Parathyroid adenoma (tissue), 2 donors: ENCODE measurements around the gene IL6.
"Not testable (repeated sequence)": the region's sequence is repeated elsewhere in the genome, so short reads cannot be mapped to it uniquely, and the experiment has no call there.

Experiments
- H2AFZ ChIP-seq: fragments of 300-600 bp; sonication (generic); one replicate; pipeline ENCODE4 v1.7.0; 2017; ENCODE audit warnings: antibody characterized with exemption, mild to moderate bottlenecking
- H3K27ac ChIP-seq: fragments of 300-600 bp; sonication (generic); one replicate; pipeline ENCODE4 v1.7.0; 2017
- H3K27me3 ChIP-seq: fragments of 300-600 bp; sonication (generic); one replicate; pipeline ENCODE4 v1.7.0; 2017; ENCODE audit warnings: low read length; ENCODE audit not compliant: control insufficient read depth, insufficient read depth
- H3K36me3 ChIP-seq: fragments of 300-600 bp; sonication (generic); one replicate; pipeline ENCODE4 v1.7.0; 2017; ENCODE audit warnings: low read length; ENCODE audit not compliant: control insufficient read depth, insufficient read depth
- H3K4me1 ChIP-seq: fragments of 300-600 bp; sonication (generic); one replicate; pipeline ENCODE4 v1.7.0; 2017; ENCODE audit warnings: control low read depth
- H3K4me2 ChIP-seq: fragments of 300-600 bp; sonication (generic); one replicate; pipeline ENCODE4 v1.7.0; 2017; ENCODE audit warnings: low read length
- H3K4me3 ChIP-seq: fragments of 300-600 bp; sonication (generic); one replicate; pipeline ENCODE4 v1.7.0; 2017; ENCODE audit warnings: low read depth, low read length
- H3K79me2 ChIP-seq: fragments of 300-600 bp; sonication (generic); one replicate; pipeline ENCODE4 v1.7.0; 2017; ENCODE audit warnings: control low read depth
- H3K9ac ChIP-seq: fragments of 300-600 bp; sonication (generic); one replicate; pipeline ENCODE4 v1.7.0; 2017; ENCODE audit warnings: mild to moderate bottlenecking
- H3K9me3 ChIP-seq: fragments of 300-600 bp; sonication (generic); one replicate; pipeline ENCODE4 v1.7.0; 2017; ENCODE audit warnings: low read length; ENCODE audit not compliant: control insufficient read depth
- TF ChIP-seq, protein P1 (sequence below): fragments of 300-600 bp; sonication (generic); IDR thresholded peaks from one replicate; pipeline ENCODE4 v1.7.0; 2017; ENCODE audit warnings: antibody characterized with exemption, mild to moderate bottlenecking
- donor health status: primary hyperparathyroidism.

IL6 gene

DNA sequence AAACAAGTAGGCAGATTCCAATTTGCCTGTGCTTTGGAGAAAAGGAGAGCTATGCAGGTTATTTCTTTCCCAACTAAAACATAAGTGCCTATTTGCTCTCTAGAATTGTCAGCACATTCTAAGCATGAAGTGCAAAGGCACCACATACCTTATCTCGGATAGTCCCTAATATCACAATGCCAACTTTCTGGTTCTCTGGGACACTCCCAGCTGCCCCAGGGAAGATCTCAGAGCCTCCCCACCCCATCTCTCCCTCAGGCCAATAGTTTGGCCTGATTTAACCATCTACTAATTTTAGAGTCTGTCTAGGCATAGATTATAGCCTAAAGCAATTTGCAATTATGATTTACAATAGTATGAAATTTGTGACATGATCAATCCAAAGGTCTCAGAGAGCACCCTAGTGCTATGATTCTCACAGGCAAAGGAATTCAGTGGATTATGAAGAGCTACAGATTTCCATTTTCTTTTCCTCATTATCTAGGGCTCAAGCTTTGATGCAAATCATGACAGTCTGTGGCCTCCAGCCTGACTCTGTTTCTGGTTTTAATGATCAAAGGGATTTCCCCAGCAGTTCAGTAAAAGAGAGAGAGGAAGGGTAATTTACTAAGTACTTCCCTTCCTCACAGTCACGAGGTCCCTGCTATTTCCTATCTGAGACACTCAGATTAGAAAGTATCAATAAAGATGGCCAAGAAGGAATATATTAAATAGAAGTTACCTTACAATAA is 29.0 kb upstream of the IL6 start:
- Histone ChIP-seq H3K27me3 (no peaks in the 10 kb centered on the region), H3K79me2 (no peaks in the 10 kb centered on the region), H3K36me3 (no peaks in the 10 kb centered on the region), H3K9ac (no peak overlapping the region), H3K27ac (no peak overlapping the region), H3K4me3 (no peak overlapping the region), H3K4me1 (no peaks in the 10 kb centered on the region), H3K9me3 (no peaks in the 10 kb centered on the region), H2AFZ (no peak overlapping the region), H3K4me2 (no peak overlapping the region)
- TF ChIP-seq, protein P1, sequence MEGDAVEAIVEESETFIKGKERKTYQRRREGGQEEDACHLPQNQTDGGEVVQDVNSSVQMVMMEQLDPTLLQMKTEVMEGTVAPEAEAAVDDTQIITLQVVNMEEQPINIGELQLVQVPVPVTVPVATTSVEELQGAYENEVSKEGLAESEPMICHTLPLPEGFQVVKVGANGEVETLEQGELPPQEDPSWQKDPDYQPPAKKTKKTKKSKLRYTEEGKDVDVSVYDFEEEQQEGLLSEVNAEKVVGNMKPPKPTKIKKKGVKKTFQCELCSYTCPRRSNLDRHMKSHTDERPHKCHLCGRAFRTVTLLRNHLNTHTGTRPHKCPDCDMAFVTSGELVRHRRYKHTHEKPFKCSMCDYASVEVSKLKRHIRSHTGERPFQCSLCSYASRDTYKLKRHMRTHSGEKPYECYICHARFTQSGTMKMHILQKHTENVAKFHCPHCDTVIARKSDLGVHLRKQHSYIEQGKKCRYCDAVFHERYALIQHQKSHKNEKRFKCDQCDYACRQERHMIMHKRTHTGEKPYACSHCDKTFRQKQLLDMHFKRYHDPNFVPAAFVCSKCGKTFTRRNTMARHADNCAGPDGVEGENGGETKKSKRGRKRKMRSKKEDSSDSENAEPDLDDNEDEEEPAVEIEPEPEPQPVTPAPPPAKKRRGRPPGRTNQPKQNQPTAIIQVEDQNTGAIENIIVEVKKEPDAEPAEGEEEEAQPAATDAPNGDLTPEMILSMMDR: no peak

DNA sequence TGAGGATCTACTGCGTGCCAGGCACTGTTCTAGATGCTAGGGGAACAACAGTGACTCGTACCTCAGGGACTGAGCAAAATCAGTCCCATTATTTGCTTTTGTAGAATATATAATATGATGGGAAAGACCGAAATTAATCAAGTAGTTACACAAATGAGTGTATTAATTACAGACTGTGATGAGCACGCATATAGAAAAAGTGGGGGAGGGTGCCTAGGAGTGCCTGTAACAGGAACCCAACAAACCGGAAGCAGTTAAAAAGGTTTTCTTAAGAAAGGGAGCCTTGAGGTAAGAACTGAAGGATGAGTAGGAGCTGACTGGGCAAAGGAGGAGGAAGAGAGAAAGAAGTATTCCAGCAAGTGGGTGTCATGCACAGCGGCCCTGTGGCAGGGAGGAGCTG is 28.2 kb upstream of the IL6 start:
- H3K9me3 ChIP-seq: no peaks in the 10 kb centered on the region
- H3K4me1 ChIP-seq: no peaks in the 10 kb centered on the region
- H3K9ac ChIP-seq: no peak overlapping the region
- TF ChIP-seq, protein P1: no peak
- no peaks in the 10 kb centered on the region for H3K36me3 ChIP-seq
- H3K27me3 ChIP-seq: no peaks in the 10 kb centered on the region
- no peak overlapping the region for H3K4me3 ChIP-seq
- H2AFZ ChIP-seq: no peak overlapping the region
- no peak overlapping the region for H3K4me2 ChIP-seq
- no peak overlapping the region for H3K27ac ChIP-seq
- H3K79me2 ChIP-seq: no peaks in the 10 kb centered on the region

DNA sequence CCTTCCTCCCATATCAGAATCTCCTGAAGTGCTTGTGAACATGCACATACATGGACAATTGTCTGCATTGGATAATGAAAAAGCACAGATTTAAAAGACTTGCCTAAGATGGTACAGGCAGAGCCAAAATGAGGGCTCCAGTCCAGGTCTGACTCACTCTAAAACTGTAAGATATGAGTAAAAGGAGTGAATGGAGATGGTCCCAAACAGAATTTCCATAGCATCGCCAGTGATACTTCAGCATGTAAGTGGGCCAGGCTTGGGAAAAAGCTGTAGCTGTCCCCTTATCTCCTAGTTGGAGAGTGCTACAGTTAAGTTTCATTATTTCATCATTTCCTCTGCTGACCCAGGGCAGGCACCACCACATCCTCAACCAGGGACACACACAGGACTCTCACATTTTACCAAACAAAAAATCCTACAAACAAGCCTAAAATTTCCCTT is 26.4 kb upstream of the IL6 start:
- Histone ChIP-seq H3K36me3 (no peaks in the 10 kb centered on the region), H3K27me3 (no peaks in the 10 kb centered on the region)
- TF ChIP-seq, protein P1: no peak

DNA sequence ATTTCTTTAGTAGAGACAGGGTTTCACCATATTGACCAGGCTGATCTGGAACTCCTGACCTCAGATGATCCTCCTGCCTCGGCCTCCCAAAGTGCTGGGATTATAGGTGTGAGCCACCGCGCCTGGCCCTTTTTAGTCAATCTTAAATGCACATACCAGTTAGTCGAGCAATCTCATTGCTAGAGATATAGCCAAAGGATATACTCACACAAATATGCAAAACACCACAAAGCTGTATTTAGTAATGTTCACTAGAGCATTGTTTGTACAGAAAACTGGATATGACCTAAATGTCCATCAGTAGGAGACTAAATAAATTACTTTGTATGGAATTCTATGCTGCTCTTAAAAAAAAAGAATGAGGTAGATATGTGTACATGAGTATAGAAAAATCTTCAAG is 24.5 kb upstream of the IL6 start:
- no peak overlapping the region for H2AFZ ChIP-seq
- H3K27ac ChIP-seq: no peak overlapping the region
- no peaks in the 10 kb centered on the region for H3K79me2 ChIP-seq
- no peaks in the 10 kb centered on the region for H3K9me3 ChIP-seq
- H3K4me3 ChIP-seq: no peak overlapping the region
- H3K4me1 ChIP-seq: no peaks in the 10 kb centered on the region
- TF ChIP-seq, protein P1: no peak
- H3K4me2 ChIP-seq: no peak overlapping the region
- no peaks in the 10 kb centered on the region for H3K27me3 ChIP-seq
- no peak overlapping the region for H3K9ac ChIP-seq
- H3K36me3 ChIP-seq: no peaks in the 10 kb centered on the region

More for the DNA sequence above, 26.4 kb upstream of the IL6 start:
- H3K9me3 ChIP-seq: no peaks in the 10 kb centered on the region
- no peak overlapping the region for H3K9ac ChIP-seq
- no peak overlapping the region for H3K4me2 ChIP-seq
- H2AFZ ChIP-seq: no peak overlapping the region
- no peaks in the 10 kb centered on the region for H3K4me1 ChIP-seq
- no peaks in the 10 kb centered on the region for H3K79me2 ChIP-seq
- no peak overlapping the region for H3K27ac ChIP-seq
- no peak overlapping the region for H3K4me3 ChIP-seq

DNA sequence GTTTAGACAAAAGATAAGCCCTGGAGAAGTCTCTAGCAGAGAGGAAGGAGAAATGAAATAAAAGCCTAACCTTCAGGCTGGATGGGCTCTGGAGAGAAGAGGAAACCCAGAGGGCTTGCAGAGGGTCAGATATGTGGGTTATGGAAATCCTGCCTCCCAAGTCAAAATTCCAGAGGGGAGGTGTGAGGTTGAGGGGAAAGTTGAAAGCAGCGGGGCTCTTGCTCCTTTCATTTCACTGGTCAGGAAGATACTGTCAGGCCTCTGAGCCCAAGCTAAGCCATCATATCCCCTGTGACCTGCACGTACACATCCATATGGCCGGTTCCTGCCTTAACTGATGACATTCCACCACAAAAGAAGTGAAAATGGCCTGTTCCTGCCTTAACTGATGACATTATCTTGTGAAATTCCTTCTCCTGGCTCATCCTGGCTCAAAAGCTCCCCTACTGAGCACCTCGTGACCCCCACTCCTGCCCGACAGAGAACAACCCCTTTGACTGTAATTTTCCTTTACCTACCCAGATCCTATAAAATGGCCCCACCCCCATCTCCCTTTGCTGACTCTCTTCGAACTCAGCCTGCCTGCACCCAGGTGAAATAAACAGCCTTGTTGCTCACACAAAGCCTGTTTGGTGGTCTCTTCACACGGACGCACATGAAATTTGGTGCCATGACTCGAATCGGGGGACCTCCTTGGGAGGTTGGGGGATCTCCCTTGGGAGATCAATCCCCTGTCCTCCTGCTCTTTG is 23.7 kb upstream of the IL6 start:
- not testable (repeated sequence) for H3K4me2 ChIP-seq, H3K36me3 ChIP-seq, H3K27me3 ChIP-seq, H3K4me1 ChIP-seq, H3K79me2 ChIP-seq, H3K9me3 ChIP-seq, H3K9ac ChIP-seq, H3K4me3 ChIP-seq, H3K27ac ChIP-seq, H2AFZ ChIP-seq

DNA sequence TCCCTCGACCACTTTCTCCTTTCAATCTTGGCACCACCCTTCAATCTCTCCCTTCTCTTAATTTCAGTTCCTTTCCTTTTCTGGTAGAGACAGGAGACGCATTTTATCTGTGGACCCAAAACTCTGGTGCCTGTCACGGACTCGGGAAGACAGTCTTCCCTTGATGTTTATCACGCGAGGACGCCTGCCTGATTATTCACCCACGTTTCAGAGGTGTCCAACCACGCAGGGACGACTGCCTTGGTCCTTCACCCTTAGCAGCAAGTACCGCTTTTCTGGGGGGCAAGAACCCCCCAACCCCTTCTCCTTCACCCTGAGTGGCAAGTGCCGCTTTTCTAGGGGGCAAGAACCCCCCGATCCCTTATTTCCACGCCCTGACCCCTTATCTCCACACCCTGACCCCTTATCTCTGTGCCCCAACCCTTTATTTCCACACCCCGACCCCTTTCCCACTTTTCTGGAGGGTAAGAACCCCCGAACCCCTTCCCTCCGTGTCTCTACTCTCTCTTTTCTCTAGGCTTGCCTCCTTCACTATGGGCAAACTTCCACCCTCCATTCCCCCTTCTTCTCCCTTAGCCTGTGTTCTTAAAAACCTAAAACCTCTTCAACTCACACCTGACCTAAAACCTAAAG is 22.9 kb upstream of the IL6 start:
- H3K27ac ChIP-seq, H3K27me3 ChIP-seq, H3K36me3 ChIP-seq, H3K9ac ChIP-seq, H2AFZ ChIP-seq, H3K4me2 ChIP-seq, H3K4me3 ChIP-seq, H3K4me1 ChIP-seq, H3K9me3 ChIP-seq, H3K79me2 ChIP-seq: not testable (repeated sequence)

DNA sequence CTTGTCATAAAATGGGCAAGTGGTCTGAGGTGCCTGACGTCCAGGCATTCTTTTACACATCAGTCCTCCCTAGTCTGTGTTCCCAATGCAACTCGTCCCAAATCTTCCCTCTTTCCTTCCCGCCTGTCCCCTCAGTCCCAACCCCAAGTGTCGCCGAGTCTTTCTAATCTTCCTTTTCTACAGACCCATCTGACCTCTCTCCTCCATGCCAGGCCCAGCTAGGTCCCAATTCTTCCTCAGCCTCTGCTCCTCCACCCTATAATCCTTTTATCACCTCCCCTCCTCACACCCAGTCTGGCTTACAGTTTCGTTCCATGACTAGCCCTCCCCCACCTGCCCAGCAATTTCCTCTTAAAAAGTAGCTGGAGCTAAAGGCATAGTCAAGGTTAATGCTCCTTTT is 22.3 kb upstream of the IL6 start:
- not testable (repeated sequence) for H3K27ac ChIP-seq, H2AFZ ChIP-seq, H3K4me2 ChIP-seq, H3K36me3 ChIP-seq, H3K79me2 ChIP-seq, H3K9me3 ChIP-seq, H3K27me3 ChIP-seq, H3K4me3 ChIP-seq, H3K9ac ChIP-seq, H3K4me1 ChIP-seq
